SK-N-SH treated with all-trans-retinoic acid at 6 μM for 48 hours (cell line): ENCODE data around the gene NOP56.

Experiments
- ARNTL ChIP-seq: fragments of 450-650 bp; formaldehyde crosslinking; IDR thresholded peaks from 2 replicates; pipeline ENCODE4 v1.5.0; 2020; ENCODE audit warnings: low read depth, mild to moderate bottlenecking, moderate library complexity, borderline replicate concordance
- OSR1 ChIP-seq: fragments of 250-450 bp; sonication (Bioruptor Pico); IDR thresholded peaks from 2 replicates; pipeline ENCODE4 v1.8.0; 2022; ENCODE audit warnings: moderate library complexity, mild to moderate bottlenecking, inconsistent platforms
- PATZ1 ChIP-seq: fragments of 250-450 bp; sonication (Bioruptor Pico); IDR thresholded peaks from 2 replicates; pipeline ENCODE4 v1.8.0; 2020; ENCODE audit warnings: mild to moderate bottlenecking, moderate library complexity, borderline replicate concordance
- SNAI2 ChIP-seq: fragments of 250-450 bp; sonication (Bioruptor Pico); IDR thresholded peaks from 2 replicates; pipeline ENCODE4 v1.5.0; 2020; ENCODE audit warnings: mild to moderate bottlenecking, moderate library complexity
- TOX ChIP-seq: fragments of 250-450 bp; sonication (Bioruptor Pico); IDR thresholded peaks from 2 replicates; pipeline ENCODE4 v1.8.0; 2021; ENCODE audit warnings: mild to moderate bottlenecking, moderate library complexity, borderline replicate concordance
- ZFP3 ChIP-seq: fragments of 250-450 bp; sonication (Bioruptor Pico); IDR thresholded peaks from 2 replicates; pipeline ENCODE4 v1.5.0; 2020; ENCODE audit warnings: mild to moderate bottlenecking, moderate library complexity
- ZNF8 ChIP-seq: fragments of 450-650 bp; formaldehyde crosslinking; IDR thresholded peaks from 2 replicates; pipeline ENCODE4 v1.5.0; 2020; ENCODE audit warnings: mild to moderate bottlenecking, moderate library complexity

- TF ChIP-seq SNAI2 (CRISPR knock-in tag) (no peak), PATZ1 (CRISPR knock-in tag) (no peak), ARNTL (no peak), ZNF8 (CRISPR knock-in tag) (no peak), TOX (CRISPR knock-in tag) (no peak), OSR1 (no peak), ZFP3 (no peak)
Observed at GRCh38 chr20:2672446-2672845, 20.0 kb downstream of the NOP56 start.
